Hepatocyte (in vitro differentiated cells): ENCODE results near the gene PSEN1. TPM values are rescaled to one million over a fixed set of nuclear protein-coding genes. Genes with fewer than 3 reads are reported as not detected.

ENCODE experiments used
- DNase-seq: peaks from one replicate; pipeline ENCODE4 v3.0.0-alpha.2; 2016; ENCODE audit warnings: low spot score
- H2AFZ ChIP-seq: fragments of 200-600 bp; sonication (generic); 2 replicates; pipeline ENCODE4 v1.6.0; 2016; ENCODE audit warnings: antibody characterized with exemption, mild to moderate bottlenecking
- H3K27ac ChIP-seq: fragments of 200-600 bp; sonication (generic); 2 replicates; pipeline ENCODE4 v1.5.1; 2016; ENCODE audit warnings: mild to moderate bottlenecking
- H3K27me3 ChIP-seq: fragments of 200-600 bp; sonication (generic); 2 replicates; pipeline ENCODE4 v1.6.1; 2016
- H3K36me3 ChIP-seq: fragments of 200-600 bp; sonication (generic); replicated peaks from 2 replicates; pipeline ENCODE4 v1.5.1; 2016; ENCODE audit warnings: low read depth; ENCODE audit not compliant: insufficient read depth
- H3K4me1 ChIP-seq: fragments of 200-600 bp; sonication (generic); 2 replicates; pipeline ENCODE4 v1.5.1; 2016; ENCODE audit warnings: mild to moderate bottlenecking, moderate library complexity; ENCODE audit not compliant: insufficient read depth
- H3K4me2 ChIP-seq: fragments of 200-600 bp; sonication (generic); 2 replicates; pipeline ENCODE4 v1.6.0; 2016
- H3K4me3 ChIP-seq: fragments of 200-600 bp; sonication (generic); 2 replicates; pipeline ENCODE4 v1.5.1; 2016; ENCODE audit warnings: mild to moderate bottlenecking
- H3K79me2 ChIP-seq: fragments of 200-600 bp; sonication (generic); 2 replicates; pipeline ENCODE4 v1.6.0; 2017; ENCODE audit warnings: mild to moderate bottlenecking
- H3K9me2 ChIP-seq: fragments of 200-600 bp; sonication (generic); replicated peaks from 2 replicates; pipeline ENCODE4 v1.6.0; 2017; ENCODE audit warnings: mild to moderate bottlenecking; ENCODE audit not compliant: insufficient read depth
- H3K9me3 ChIP-seq: fragments of 200-600 bp; sonication (generic); 2 replicates; pipeline ENCODE4 v1.5.1; 2016; ENCODE audit warnings: low read depth, mild to moderate bottlenecking
- H4K20me1 ChIP-seq: fragments of 200-600 bp; sonication (generic); 2 replicates; pipeline ENCODE4 v1.6.0; 2016; ENCODE audit warnings: mild to moderate bottlenecking; ENCODE audit not compliant: insufficient read depth, poor library complexity, severe bottlenecking
- CTCF ChIP-seq: fragments of 200-600 bp; sonication (generic); IDR thresholded peaks from 2 replicates; pipeline ENCODE4 v1.5.1; 2016; ENCODE audit warnings: antibody characterized with exemption, mild to moderate bottlenecking; ENCODE audit not compliant: poor library complexity
- EZH2 ChIP-seq: fragments of 200-600 bp; sonication (generic); IDR thresholded peaks from 2 replicates; pipeline ENCODE4 v1.6.1; 2016; ENCODE audit warnings: antibody characterized with exemption, mild to moderate bottlenecking, borderline replicate concordance
- EZH2phosphoT487 ChIP-seq: fragments of 200-600 bp; sonication (generic); IDR thresholded peaks from one replicate; pipeline ENCODE4 v1.6.1; 2018; ENCODE audit warnings: antibody characterized with exemption, mild to moderate bottlenecking, low read depth, moderate library complexity; ENCODE audit not compliant: unreplicated experiment, severe bottlenecking
- WGBS: methylation state at CpG from one replicate; pipeline ENCODE4 v1.1.6; 2016; ENCODE audit warnings: low lambda C conversion rate; ENCODE audit errors: missing lambda C conversion rate; 5-methylcytosine and 5-hydroxymethylcytosine counted together
- polyA plus RNA-seq: library from polyadenylated mRNA; unstranded; fragments of >200 nt; fragmentation: Nextera tagmentation; extraction: Ambion mirVana; gene quantifications from 2 replicates; pipeline ENCODE4 v1.2.1, GENCODE V29; 2016
- total RNA-seq: library from RNA; depleted of rRNA; stranded (reverse); fragments of >200 nt; gene quantifications from 2 replicates; pipeline ENCODE4 v1.2.3, GENCODE V29; 2014

The PSEN1 gene
- total and polyA plus RNA-seq, 2 experiments from 2014 or later = 65.6 to 71.6 TPM

GRCh38 chr14:73208846-73209245 lies 72.5 kb downstream of the PSEN1 start:
- no peak overlapping the region for H3K4me3 ChIP-seq
- no peaks in the 10 kb centered on the region for H3K79me2 ChIP-seq
- no peak for DNase-seq
- H3K36me3 ChIP-seq = no peaks in the 10 kb centered on the region
- H3K27me3 ChIP-seq = no peaks in the 10 kb centered on the region
- no peak overlapping the region for H3K27ac ChIP-seq
- no peak overlapping the region for H3K4me2 ChIP-seq
- H4K20me1 ChIP-seq = no peaks in the 10 kb centered on the region
- TF ChIP-seq EZH2phosphoT487 (no peak), CTCF (no peak), EZH2 (no peak)
- H3K4me1 ChIP-seq = no peaks in the 10 kb centered on the region
- H2AFZ ChIP-seq = no peak overlapping the region
- 98% methylated on average over 8 of the region's 8 CpGs for WGBS
- no peaks in the 10 kb centered on the region for H3K9me2 ChIP-seq
- no peaks in the 10 kb centered on the region for H3K9me3 ChIP-seq

- Histone ChIP-seq H2AFZ (no peak overlapping the region), H3K79me2 (no peaks in the 10 kb centered on the region), H3K27ac (no peak overlapping the region), H3K9me2 (no peaks in the 10 kb centered on the region), H4K20me1 (no peaks in the 10 kb centered on the region), H3K9me3 (no peaks in the 10 kb centered on the region), H3K4me1 (no peaks in the 10 kb centered on the region), H3K27me3 (no peaks in the 10 kb centered on the region), H3K36me3 (no peaks in the 10 kb centered on the region), H3K4me2 (no peak overlapping the region), H3K4me3 (no peak overlapping the region)
- TF ChIP-seq EZH2phosphoT487 = no peak
- TF ChIP-seq CTCF = no peak
- TF ChIP-seq EZH2 = no peak
- WGBS = 73% methylated on average over 2 of the region's 2 CpGs
- no peak for DNase-seq
Observed at GRCh38 chr14:73209953-73210352, 73.6 kb downstream of the PSEN1 start.

GRCh38 chr14:73211251-73212040 lies 75.1 kb downstream of the PSEN1 start:
- Histone ChIP-seq H3K36me3 (no peaks in the 10 kb centered on the region), H3K9me2 (no peaks in the 10 kb centered on the region), H3K79me2 (no peaks in the 10 kb centered on the region), H3K4me3 (no peak overlapping the region), H3K4me1 (no peaks in the 10 kb centered on the region), H3K27me3 (no peaks in the 10 kb centered on the region), H3K27ac (no peak overlapping the region), H4K20me1 (no peaks in the 10 kb centered on the region), H2AFZ (no peak overlapping the region), H3K9me3 (no peaks in the 10 kb centered on the region), H3K4me2 (no peak overlapping the region)
- TF ChIP-seq EZH2 (no peak), CTCF (no peak)
- no peak for DNase-seq
- WGBS = 93% methylated on average over 7 of the region's 7 CpGs
